ENCODE results near the gene ZNF544. TPM values are rescaled to one million over a fixed set of nuclear protein-coding genes. Genes with fewer than 3 reads are reported as not detected.
A peak's percentile ranks its signal among the peaks of the same experiment; 100 is the strongest.

Gene ZNF544
- total RNA-seq, 3 donors from 2014 or later (not counting 1 experiment from before 2014, with no cell fraction given) = 21.9 to 31.5 (median 21.9) TPM

- intact Hi-C loops (cut with micrococcal nuclease) = no loop called here
These were observed 10.9 kb upstream of the ZNF544 start for GRCh38 chr19:58217607-58218391.

DNA sequence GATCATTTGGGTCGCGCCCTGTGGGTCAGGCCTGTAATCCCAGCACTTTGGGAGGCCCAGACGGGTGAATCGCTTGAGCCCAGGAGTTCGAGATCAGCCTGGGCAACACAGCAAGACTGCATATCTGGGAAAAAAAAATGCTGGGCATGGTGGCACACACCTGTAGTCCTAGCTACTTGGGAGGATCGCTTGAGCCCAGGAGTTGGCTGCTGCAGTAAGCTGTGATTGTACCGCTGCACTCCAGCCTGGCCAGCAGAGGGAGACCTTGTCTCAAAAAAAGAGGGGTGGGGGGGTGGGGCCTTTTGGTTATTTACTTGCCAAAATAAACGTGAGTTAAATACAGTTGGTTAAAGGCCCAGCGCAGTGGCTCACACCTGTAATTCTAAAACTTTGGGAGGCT, 9.8 kb upstream of the ZNF544 start:
- peaks cover 3 to 9% of the 10 kb centered on the region in 2 donors for H3K9me3 Mint-ChIP-seq
- ATAC-seq (peak in 1 of 3 donors; percentile 53), DNase-seq (peak in 1 of 2 donors; percentile 46)
- no peaks in the 10 kb centered on the region for H3K36me3 ChIP-seq (ENCODE audit: control insufficient read depth, insufficient read depth, low read length)
- no peak overlapping the region for H3K4me3 ChIP-seq (ENCODE audit: low read length)
- H3K27ac Mint-ChIP-seq = no peak overlapping the region
- H3K4me3 Mint-ChIP-seq = no peak overlapping the region
- 58% methylated on average over 9 of the region's 9 CpGs for WGBS (ENCODE audit: insufficient coverage)
- H3K4me1 Mint-ChIP-seq = no peaks in the 10 kb centered on the region
- no peak for TF ChIP-seq CTCF (IDR thresholded peaks at IDR 0.05)
- H3K27ac ChIP-seq (ENCODE audit: low read length) = no peak overlapping the region
- no peaks in the 10 kb centered on the region for H3K27me3 ChIP-seq (ENCODE audit: control insufficient read depth, insufficient read depth, low read length)
- H3K4me1 ChIP-seq (ENCODE audit: control insufficient read depth, insufficient read depth, low read length) = no peaks in the 10 kb centered on the region
- H3K27me3 Mint-ChIP-seq (ENCODE audit: low read depth in 2 of 2) = peaks cover 3 to 7% of the 10 kb centered on the region in 2 donors
- peaks cover 17% of the 10 kb centered on the region for H3K36me3 Mint-ChIP-seq
- peaks cover 52% of the 10 kb centered on the region for H3K9me3 ChIP-seq (ENCODE audit: control insufficient read depth, insufficient read depth, low read length)
- intact Hi-C loops (cut with micrococcal nuclease) = no loop called here

More at GRCh38 chr19:58217607-58218391, 10.9 kb upstream of the ZNF544 start:
- no peak for DNase-seq
- WGBS (ENCODE audit: insufficient coverage) = 95% methylated on average over 25 of the region's 25 CpGs
- H3K27me3 ChIP-seq (ENCODE audit: control insufficient read depth, insufficient read depth, low read length) = no peaks in the 10 kb centered on the region
- no peaks in the 10 kb centered on the region for H3K4me1 ChIP-seq (ENCODE audit: control insufficient read depth, insufficient read depth, low read length)
- H3K9me3 ChIP-seq (ENCODE audit: control insufficient read depth, insufficient read depth, low read length) = peaks cover 61% of the 10 kb centered on the region
- H3K4me1 Mint-ChIP-seq = no peaks in the 10 kb centered on the region
- peaks cover 3 to 11% of the 10 kb centered on the region in 2 donors for H3K9me3 Mint-ChIP-seq
- peaks cover 3 to 5% of the 10 kb centered on the region in 2 donors for H3K27me3 Mint-ChIP-seq (ENCODE audit: low read depth in 2 of 2)
- H3K27ac ChIP-seq (ENCODE audit: low read length) = no peak overlapping the region
- no peak overlapping the region for H3K27ac Mint-ChIP-seq
- TF ChIP-seq CTCF (IDR thresholded peaks at IDR 0.05) = no peak
- H3K36me3 ChIP-seq (ENCODE audit: control insufficient read depth, insufficient read depth, low read length) = peaks cover under 1% of the 10 kb centered on the region
- peak overlapping the region; percentile 13 for H3K4me3 Mint-ChIP-seq
- ATAC-seq = no peak
- H3K36me3 Mint-ChIP-seq = peaks cover 18% of the 10 kb centered on the region
- no peak overlapping the region for H3K4me3 ChIP-seq (ENCODE audit: low read length)

- Mint-ChIP-seq H3K4me1 (peaks cover 29 to 41% of the 10 kb centered on the region in 2 donors), H3K9me3 (peaks cover 0 to 5% of the 10 kb centered on the region in 2 donors), H3K36me3 (peaks cover 15% of the 10 kb centered on the region), H3K27me3 (ENCODE audit: low read depth in 2 of 2) (no peaks in the 10 kb centered on the region), H3K4me3 (peak overlapping the region; percentile 97), H3K27ac (peak overlapping the region; percentile 85 to 91)
- Histone ChIP-seq H3K9me3 (ENCODE audit: control insufficient read depth, insufficient read depth, low read length) (peaks cover 4% of the 10 kb centered on the region), H3K4me1 (ENCODE audit: control insufficient read depth, insufficient read depth, low read length) (peaks cover 18% of the 10 kb centered on the region), H3K36me3 (ENCODE audit: control insufficient read depth, insufficient read depth, low read length) (peaks cover 15% of the 10 kb centered on the region), H3K27ac (ENCODE audit: low read length) (peak overlapping the region; percentile 59), H3K27me3 (ENCODE audit: control insufficient read depth, insufficient read depth, low read length) (no peaks in the 10 kb centered on the region), H3K4me3 (ENCODE audit: low read length) (peak overlapping the region; percentile 86)
- intact Hi-C loops (cut with micrococcal nuclease) = no loop called here
- DNase-seq (no peak), ATAC-seq (no peak)
- WGBS (ENCODE audit: insufficient coverage) = 11% methylated on average over 23 of the region's 23 CpGs
- no peak for TF ChIP-seq CTCF (IDR thresholded peaks at IDR 0.05)
These were observed 640 bp upstream of the ZNF544 start for GRCh38 chr19:58227964-58228584.
